Hepatocyte (in vitro differentiated cells): ENCODE data around the gene GLS2.

Source experiments
- CTCF ChIP-seq: fragments of 200-600 bp; sonication (generic); IDR thresholded peaks from 2 replicates; pipeline ENCODE4 v1.5.1; 2016; ENCODE audit warnings: antibody characterized with exemption, mild to moderate bottlenecking; ENCODE audit not compliant: poor library complexity
- EZH2 ChIP-seq: fragments of 200-600 bp; sonication (generic); IDR thresholded peaks from 2 replicates; pipeline ENCODE4 v1.6.1; 2016; ENCODE audit warnings: antibody characterized with exemption, mild to moderate bottlenecking, borderline replicate concordance
- EZH2phosphoT487 ChIP-seq: fragments of 200-600 bp; sonication (generic); IDR thresholded peaks from one replicate; pipeline ENCODE4 v1.6.1; 2018; ENCODE audit warnings: antibody characterized with exemption, mild to moderate bottlenecking, low read depth, moderate library complexity; ENCODE audit not compliant: unreplicated experiment, severe bottlenecking

GRCh38 chr12:56461235-56462159 is 26.5 kb downstream of the GLS2 start:
- TF ChIP-seq CTCF, result no peak
- TF ChIP-seq EZH2, result no peak
- TF ChIP-seq EZH2phosphoT487, result no peak
